Peyer's patch (tissue), 4 donors: ENCODE results near the gene IL9.
"Not testable (repeated sequence)": the region's sequence is repeated elsewhere in the genome, so short reads cannot be mapped to it uniquely, and the experiment has no call there.

Experiments
- POLR2A ChIP-seq, 2 donors: fragments of 450-650 bp; IDR thresholded peaks; one replicate each; pipeline ENCODE4 v1.5.1; 2017; ENCODE audit warnings: antibody characterized with exemption in 2 of 2, mild to moderate bottlenecking in 2 of 2, moderate library complexity in 2 of 2
- TF ChIP-seq, protein P1 (sequence below), 6 experiments: fragments of 450-650 bp in 4 of 6; fragments of 200-600 bp in 2 of 6; sonication (generic) in 1 of 6; IDR thresholded peaks; one replicate each; pipeline ENCODE4 v1.5.1; 2017 to 2019; ENCODE audit warnings: antibody characterized with exemption in 6 of 6, mild to moderate bottlenecking in 3 of 6, moderate library complexity in 1 of 6

DNA sequence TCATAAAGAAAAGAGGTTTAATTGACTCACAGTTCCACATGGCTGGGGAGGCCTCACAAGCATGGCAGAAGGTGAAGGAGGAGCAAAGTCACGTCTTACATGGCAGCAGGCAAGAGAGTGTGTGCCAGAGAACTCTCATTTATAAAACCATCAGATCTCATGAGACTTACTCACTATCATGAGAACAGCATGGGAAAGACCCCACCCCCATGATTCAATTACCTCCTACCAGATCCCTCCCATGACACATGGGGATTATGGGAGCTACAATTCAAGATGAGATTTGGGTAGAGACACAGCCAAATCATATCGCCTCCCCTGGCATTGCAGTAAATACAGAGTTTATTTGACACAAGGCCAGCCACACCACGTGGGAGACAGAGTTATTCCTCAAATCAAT, 36.5 kb downstream of the IL9 start:
- TF ChIP-seq, protein P1, sequence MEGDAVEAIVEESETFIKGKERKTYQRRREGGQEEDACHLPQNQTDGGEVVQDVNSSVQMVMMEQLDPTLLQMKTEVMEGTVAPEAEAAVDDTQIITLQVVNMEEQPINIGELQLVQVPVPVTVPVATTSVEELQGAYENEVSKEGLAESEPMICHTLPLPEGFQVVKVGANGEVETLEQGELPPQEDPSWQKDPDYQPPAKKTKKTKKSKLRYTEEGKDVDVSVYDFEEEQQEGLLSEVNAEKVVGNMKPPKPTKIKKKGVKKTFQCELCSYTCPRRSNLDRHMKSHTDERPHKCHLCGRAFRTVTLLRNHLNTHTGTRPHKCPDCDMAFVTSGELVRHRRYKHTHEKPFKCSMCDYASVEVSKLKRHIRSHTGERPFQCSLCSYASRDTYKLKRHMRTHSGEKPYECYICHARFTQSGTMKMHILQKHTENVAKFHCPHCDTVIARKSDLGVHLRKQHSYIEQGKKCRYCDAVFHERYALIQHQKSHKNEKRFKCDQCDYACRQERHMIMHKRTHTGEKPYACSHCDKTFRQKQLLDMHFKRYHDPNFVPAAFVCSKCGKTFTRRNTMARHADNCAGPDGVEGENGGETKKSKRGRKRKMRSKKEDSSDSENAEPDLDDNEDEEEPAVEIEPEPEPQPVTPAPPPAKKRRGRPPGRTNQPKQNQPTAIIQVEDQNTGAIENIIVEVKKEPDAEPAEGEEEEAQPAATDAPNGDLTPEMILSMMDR (IDR thresholded peaks at IDR 0.05) = not testable (repeated sequence)
- TF ChIP-seq POLR2A (IDR thresholded peaks at IDR 0.05) = not testable (repeated sequence)
